GM19099 (cell line): ENCODE results near the gene PLPP4.

Source experiments
- POLR2A ChIP-seq: IDR thresholded peaks from 3 replicates; pipeline ENCODE4 v1.6.1; 2011; ENCODE audit warnings: low read depth; ENCODE audit not compliant: insufficient read length; ENCODE audit errors: extremely low read depth

PLPP4 gene

GRCh38 chr10:120607710-120608703 is 151.0 kb downstream of the PLPP4 start:
- no peak for TF ChIP-seq POLR2A

GRCh38 chr10:120609006-120609405 is 152.0 kb downstream of the PLPP4 start:
- no peak for TF ChIP-seq POLR2A

GRCh38 chr10:120610791-120611190 is 153.8 kb downstream of the PLPP4 start:
- no peak for TF ChIP-seq POLR2A

GRCh38 chr10:120612756-120613155 is 155.7 kb downstream of the PLPP4 start:
- TF ChIP-seq POLR2A, result no peak

- no peak for TF ChIP-seq POLR2A
Observed at GRCh38 chr10:120613180-120613579, 156.2 kb downstream of the PLPP4 start.

- TF ChIP-seq POLR2A, result no peak
Observed at GRCh38 chr10:120614680-120615079, 157.7 kb downstream of the PLPP4 start.

GRCh38 chr10:120616311-120616911 is 159.4 kb downstream of the PLPP4 start:
- TF ChIP-seq POLR2A, result no peak

- TF ChIP-seq POLR2A, result no peak
Observed at GRCh38 chr10:120628197-120628596, 171.2 kb downstream of the PLPP4 start.

- TF ChIP-seq POLR2A, result no peak
Observed at GRCh38 chr10:120630266-120630665, 173.2 kb downstream of the PLPP4 start.

GRCh38 chr10:120632047-120632446 is 175.0 kb downstream of the PLPP4 start:
- TF ChIP-seq POLR2A, result no peak

- TF ChIP-seq POLR2A, result no peak
Observed at GRCh38 chr10:120632942-120633341, 175.9 kb downstream of the PLPP4 start.

- no peak for TF ChIP-seq POLR2A
Observed at GRCh38 chr10:120634659-120635058, 177.6 kb downstream of the PLPP4 start.
